Mammary epithelial cell (primary cell): Measurements from ENCODE around the gene SMNDC1.

ENCODE experiments used
- EZH2 ChIP-seq: IDR thresholded peaks from 2 replicates; pipeline ENCODE4 v1.6.1; 2012; ENCODE audit warnings: low read length, inconsistent platforms, borderline replicate concordance
- TF ChIP-seq, protein P1 (sequence below), 2 donors: IDR thresholded peaks in 1 of 2; conservative IDR thresholded peaks in 1 of 2; 2 replicates each; pipeline ENCODE4 v1.5.1; 2011 to 2012; ENCODE audit warnings: inconsistent platforms in 2 of 2, low read length in 2 of 2, mild to moderate bottlenecking in 2 of 2, control low read depth in 1 of 2, low read depth in 1 of 2; ENCODE audit not compliant: insufficient read depth in 1 of 2; ENCODE audit errors: extremely low read depth in 1 of 2

DNA sequence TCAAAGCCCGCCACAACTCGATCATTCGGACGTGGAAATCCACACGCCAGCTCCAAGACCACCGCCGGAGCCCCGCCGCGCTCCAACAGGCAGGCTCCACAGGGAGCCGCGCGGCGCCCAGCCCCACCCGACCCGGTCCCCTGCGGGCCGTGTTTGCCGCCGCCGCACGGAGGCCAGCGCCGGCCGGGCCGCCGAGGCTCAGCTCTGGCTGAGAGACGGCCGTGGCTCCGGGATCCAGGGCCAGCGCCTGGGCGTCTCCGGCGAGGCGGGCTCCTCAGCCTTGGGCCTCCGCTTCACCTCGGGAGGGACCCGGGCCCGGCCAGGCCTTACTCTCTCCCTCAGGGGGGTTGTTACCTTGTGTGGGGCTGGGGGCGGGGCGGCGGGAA lies 333 bp downstream of the SMNDC1 start:
- TF ChIP-seq, protein P1, sequence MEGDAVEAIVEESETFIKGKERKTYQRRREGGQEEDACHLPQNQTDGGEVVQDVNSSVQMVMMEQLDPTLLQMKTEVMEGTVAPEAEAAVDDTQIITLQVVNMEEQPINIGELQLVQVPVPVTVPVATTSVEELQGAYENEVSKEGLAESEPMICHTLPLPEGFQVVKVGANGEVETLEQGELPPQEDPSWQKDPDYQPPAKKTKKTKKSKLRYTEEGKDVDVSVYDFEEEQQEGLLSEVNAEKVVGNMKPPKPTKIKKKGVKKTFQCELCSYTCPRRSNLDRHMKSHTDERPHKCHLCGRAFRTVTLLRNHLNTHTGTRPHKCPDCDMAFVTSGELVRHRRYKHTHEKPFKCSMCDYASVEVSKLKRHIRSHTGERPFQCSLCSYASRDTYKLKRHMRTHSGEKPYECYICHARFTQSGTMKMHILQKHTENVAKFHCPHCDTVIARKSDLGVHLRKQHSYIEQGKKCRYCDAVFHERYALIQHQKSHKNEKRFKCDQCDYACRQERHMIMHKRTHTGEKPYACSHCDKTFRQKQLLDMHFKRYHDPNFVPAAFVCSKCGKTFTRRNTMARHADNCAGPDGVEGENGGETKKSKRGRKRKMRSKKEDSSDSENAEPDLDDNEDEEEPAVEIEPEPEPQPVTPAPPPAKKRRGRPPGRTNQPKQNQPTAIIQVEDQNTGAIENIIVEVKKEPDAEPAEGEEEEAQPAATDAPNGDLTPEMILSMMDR (conservative IDR thresholded peaks at IDR 0.05 in 1 of 2, IDR thresholded peaks at IDR 0.05 in 1 of 2; ENCODE audit: extremely low read depth in 1 of 2, insufficient read depth in 1 of 2, low read depth in 1 of 2, low read length in 2 of 2), result peak in 1 of 2 donors; percentile 1
- no peak for TF ChIP-seq EZH2
